ENCODE measurements around the gene ATG10.
"Not testable (repeated sequence)": the region's sequence is repeated elsewhere in the genome, so short reads cannot be mapped to it uniquely, and the experiment has no call there.

The ATG10 gene

DNA sequence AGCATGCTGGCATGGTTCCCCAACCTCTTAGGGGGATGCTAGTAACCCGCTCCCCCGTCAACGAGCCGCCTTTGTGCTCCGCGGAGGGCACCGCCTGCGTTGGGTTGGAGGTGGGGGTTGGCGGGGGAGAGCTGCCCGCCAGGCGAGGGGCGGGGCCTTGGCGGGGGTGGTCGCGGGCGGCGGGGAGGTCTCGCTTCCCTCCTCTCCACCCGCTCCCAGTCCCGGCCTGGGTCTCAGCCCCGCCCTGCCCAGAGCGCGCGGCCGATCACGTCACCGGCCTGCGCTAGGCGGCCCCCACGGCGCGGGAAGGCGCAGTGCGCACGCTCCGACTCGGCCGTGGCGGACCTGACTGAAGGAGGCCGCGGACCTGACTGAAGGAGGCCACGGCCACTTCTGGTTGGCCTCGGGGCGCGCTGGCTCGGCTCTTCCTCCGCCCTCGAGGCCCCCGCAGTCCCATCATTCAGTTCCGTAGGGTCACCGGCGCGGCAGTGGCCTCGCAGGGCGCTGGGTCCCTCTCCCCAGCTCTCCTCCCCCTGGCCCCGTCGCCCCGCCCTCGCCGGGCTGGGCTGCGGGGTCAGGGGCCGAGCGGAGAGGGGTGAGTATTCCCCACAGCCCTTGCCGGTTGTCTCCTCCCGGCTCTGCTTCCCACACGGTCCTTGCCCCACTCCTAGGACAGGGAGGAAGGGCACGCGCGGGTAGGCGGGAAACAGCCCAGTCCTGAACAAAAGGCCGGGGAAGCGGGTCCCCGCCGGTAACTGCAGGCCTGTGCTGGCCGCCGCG is at the start of gene ATG10:
Gene ATG10 (plus strand): TSS at position 312 of the 780 bp plus-strand sequence. CDS start 15,548 bp downstream, outside the sequence.
- DNase-seq: peak; percentile 76 to 86

DNA sequence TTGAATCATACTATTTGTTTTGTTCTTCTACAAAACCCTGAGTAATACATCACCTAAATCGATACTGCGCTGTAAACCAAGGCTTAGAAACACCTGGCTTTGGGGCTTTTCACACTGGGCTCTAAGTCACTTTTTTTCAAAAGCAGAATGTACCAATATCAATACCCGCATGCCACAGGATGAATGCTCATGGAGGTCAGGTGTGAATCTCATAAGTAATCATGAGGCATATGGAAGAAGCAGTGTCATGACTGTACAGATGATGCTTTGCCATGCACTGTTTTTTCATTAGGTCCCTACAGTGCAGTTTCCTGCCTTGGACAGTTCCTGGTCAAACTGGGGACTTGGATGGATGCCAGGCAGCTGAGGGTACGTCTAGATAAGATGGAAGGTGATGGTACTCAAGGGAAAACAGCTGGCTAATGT is 49.0 kb upstream of the ATG10 start:
- DNase-seq: no peak

DNA sequence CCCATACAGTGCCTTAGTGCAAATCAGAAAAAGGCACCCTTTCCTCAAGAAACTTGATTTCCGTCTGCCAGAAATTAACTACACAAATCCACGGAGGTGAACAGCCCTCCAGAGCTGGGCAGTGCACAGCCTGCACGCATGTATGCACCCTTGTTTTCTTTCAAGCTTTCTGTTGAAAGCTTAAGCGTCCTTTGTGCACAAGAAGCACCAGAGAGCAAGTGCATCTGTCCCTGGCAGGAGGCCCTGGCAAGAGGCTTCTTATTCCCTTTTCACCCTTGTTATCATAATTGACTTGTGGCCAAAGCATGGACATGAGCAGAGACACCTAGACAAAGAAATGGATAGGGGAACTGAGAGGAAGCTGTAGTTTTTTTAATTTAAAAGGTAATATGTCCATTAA is 47.4 kb upstream of the ATG10 start:
- no peak for DNase-seq

DNA sequence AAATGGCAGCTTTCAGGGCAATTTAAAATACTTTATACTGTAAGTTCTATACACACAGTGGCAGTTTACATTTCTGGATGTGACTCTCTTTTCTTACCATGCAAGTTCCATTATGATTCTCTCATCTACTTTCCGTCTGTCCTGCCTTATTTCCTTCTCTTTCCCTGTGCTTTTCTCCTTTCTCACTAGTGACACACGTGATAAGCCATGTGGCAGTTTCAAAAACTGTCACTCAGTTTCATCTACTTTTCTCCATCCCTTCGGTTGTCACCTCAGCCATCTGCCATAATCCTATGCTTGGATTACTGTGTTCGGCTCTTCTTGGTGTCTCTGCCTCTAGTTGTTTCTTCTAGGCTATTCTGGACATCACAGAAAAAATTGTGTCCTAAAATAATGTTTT is 46.8 kb upstream of the ATG10 start:
- no peak for DNase-seq

DNA sequence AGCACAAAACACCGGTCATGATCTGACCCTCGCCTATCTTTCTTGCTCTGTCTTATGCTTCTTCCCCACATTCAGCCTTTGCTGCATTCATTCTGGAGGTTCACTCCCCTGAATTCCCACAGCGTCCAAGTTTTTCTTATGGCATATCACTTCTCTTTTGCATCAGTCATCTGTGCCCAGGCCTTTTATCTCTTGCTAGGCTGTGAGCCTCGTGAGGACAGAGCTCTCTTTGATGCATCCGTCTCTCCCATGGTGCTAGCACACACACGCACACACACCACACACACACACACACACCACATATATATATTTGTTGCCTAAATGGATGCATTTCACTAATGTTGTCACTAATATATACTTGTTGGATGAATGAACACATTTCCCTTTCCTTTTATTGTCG is 45.8 kb upstream of the ATG10 start:
- no peak for DNase-seq

DNA sequence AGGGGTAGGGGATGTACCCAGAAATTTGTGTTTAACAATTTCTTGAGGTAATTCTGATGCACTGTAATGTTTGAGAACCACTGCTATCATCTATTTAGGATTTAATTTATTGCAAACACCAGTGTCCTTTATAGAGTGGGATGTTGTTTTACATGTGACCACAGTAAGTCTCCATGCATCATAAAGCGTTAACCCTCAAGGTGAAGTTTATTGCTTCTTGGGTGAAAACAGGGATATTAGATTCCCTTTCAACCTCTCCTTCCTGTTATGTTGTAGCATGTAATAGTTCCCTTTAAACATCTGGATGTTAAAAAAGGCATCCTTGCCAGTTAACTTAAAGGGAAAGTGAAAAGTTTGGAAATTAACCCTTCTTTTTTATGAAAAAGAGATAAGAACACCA is 35.8 kb upstream of the ATG10 start:
- no peak for DNase-seq

DNA sequence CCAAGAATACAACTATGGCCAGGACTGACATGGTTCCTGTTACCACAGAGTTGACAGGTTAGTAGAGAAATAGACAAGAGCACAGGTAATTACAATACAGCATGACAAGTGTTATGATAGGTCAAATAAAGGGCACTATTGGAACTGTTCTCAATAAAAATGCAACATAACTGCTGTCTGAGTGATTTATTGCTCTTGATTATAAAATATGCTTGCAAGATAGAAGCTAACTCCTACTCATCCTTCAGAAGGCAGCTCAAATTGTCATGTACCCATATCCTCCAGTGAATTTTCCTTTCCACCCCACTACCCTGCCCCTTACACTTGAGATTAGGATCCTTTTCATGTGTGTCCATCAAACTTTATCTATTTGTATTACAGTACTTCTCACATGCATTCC is 35.1 kb upstream of the ATG10 start:
- no peak for DNase-seq

DNA sequence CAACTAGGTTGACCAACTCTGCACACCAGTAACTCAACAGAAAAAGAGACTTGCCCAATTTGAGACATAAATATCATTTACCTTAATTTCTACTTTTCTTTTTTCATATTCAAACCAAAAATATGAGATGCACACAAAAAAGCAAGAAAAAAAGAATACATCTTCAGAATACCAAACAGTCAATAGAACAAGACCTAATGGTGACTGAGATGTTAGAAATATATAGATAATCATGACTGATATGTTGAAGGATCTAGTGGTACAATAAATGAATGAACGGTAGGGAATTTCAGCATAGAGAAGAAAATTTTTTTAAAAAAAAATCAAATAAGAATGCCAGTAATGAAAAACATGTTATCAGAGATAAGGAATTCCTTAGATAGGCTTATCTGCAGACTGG is 29.1 kb upstream of the ATG10 start:
- no peak for DNase-seq

DNA sequence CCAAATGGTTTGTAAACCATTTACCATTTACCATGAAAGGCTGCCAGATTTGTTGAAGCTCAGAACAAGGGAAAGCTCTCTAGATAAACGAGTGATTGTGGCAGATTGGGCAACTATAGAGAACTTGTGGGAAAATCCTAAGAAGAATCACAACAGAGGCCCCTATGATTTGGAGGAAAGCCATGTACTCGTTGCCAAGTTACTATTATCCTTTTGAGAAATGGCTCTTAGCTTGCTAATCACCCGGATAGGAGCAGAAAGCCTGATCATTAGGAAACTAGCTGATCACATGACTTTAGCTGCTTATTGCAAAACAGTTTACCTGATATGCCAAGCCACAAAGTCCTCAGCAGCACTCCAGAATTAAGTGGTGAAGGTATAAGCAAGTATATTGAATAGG is 23.5 kb upstream of the ATG10 start:
- DNase-seq: no peak

DNA sequence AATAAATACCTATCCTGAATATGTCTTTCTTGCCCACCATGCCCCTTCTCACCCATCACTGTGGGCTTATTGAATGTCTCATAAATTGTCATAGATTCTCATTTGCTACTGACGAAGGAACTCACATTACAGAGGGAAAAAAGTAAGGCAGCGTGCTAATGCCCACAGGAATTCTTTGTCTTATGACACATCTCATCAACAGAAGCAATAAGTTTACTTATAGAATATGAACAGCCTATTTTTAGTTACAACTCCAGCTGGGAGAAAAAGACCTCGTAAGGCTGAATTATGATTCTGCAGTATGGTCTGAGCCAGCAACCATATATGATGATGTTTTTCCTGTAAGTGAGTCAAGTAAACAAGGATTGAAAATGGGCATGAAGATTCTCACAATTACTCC is 22.4 kb upstream of the ATG10 start:
- no peak for DNase-seq

DNA sequence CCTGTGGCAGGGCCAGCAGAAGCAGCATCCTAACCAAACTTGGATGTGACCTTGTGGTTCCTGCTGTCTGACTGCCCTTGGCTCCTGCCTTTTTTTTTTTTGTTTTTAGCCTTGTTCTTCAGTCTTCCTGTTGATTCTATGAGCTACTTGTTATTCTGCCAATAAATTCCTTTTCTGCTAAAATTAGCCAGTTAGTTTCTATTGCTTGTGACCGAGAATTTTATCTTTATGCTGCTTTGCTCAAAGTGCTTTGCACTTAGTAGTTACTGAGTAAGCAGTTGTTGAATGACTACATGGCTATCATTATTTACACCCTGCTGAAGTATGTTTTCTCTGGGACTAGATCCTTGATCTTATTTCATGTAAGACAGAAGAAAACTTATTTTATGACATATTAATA is 20.8 kb upstream of the ATG10 start:
- no peak for DNase-seq

DNA sequence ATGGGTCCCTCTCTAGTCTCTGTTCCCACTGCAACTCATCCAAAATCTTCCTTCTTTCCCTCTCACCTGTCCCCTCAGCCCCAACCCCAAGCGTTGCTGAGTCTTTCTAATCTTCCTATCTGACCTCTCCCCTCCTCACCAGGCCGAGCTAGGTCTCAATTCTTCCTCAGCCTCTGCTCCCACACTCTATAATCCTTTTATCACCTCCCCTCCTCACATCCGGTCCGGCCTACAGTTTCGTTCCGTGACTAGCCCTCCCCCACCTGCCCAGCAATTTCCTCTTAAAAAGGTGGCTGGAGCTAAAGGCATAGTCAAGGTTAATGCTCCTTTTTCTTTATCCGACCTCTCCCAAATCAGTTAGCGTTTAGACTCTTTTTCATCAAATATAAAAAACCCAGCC is 17.0 kb upstream of the ATG10 start:
- DNase-seq: not testable (repeated sequence)

DNA sequence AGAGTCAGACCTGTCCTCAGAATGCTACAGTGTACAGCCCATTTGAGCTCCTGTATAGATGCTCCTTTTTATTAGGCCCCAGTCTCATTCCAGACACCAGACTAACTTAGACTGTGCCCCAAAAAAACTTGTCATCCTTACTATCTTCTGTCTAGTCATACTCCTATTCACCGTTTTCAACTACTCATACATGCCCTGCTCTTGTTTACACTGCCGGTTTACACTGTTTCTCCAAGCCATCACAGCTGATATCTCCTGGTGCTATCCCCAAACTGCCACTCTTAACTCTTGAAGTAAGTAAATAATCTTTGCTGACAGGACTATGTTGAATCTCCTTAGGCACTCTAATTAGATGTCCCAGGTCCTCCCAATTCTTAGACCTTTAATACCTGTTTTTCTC is 13.7 kb upstream of the ATG10 start:
- DNase-seq: not testable (repeated sequence)

DNA sequence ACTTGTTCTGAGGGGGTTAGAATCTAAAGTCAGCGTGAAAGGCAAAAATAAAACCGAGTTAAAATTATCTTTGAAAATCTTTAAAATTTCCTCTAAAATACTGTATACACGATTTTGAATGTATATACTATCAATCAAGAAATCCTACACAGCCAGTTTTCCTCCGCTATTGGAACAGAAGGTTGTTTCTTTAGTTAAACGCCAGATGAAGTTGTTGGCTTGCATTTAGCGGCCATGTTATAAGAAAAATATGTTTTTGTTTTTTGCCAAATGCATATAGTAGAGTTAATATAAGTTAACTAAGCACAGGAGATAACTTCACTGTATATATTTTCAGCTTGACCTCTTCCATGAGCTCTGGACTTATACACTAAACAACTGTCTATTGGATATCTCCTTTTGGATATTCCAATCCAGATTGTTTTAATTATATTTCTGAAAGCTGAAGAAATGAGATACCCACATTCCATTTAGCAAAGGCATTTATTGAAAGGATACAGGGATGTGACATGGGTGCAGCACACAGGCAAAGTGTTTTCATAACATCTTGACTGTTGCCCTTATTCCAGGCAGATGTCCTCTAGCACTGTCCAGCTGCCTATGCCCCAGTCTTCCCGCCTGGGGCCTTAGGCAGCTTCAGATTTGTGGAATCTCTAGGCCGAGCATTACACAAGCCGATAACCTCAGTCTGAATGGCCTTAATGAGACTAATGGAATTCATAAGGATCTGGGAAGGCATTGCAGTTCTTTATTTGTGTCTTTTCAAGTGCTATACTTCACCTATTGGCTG is 10.0 kb upstream of the ATG10 start:
- DNase-seq: no peak

DNA sequence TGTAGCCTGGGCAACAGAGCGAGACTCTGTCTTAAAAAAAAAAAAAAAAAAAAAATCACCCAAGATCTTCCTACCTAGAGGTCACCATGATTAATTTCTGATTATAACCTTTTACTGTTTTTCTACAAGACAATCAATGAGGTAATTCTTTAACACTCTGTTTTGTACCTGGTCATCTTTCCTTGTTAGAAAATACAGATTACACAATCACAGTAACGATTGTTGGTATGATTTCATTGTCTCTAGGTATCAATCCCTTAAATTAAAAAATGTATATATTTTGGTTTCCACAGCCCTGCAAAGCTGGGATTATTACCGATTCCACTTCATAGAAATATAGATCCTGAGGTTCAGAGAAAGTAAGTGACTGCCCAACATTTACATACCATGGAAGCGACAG is 8.3 kb upstream of the ATG10 start:
- DNase-seq: no peak

DNA sequence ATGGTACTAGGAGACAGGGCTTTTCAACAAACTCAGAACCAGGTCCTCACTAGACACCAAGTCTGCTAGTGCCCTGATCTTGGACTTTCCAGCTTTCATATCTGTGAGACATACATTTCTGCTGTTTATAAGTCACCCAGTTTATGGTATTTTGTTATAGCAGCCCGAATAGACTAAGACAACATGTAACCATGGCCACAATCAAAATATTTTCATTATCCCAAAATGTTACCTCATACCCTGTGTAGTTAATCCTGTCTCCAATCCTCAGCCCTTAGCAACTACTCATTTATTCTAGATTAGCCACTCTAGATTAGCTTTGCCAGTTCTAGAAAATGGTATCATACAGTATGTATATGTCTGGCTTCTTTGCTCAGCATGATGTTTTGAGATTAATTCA is 6.3 kb upstream of the ATG10 start:
- no peak for DNase-seq

DNA sequence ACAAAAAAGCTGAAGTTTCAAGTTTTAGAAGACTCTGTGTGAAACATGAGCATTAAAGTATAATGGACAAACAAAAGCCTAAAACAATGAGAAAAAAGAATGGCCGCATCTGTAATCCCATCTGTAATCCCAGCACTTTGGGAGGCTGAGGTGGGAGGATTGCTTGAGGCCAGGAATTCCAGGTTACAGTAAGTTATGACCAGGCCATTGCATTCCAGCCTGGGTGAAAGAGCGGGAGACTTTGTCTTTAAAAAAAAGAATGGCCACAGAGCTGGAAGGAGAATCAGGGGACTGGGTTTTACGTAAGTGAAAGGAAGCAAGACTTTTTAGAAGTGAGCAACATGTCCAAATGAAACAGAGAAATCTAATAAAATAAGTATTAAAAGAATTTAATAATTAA is 2.6 kb upstream of the ATG10 start:
- DNase-seq: no peak

DNA sequence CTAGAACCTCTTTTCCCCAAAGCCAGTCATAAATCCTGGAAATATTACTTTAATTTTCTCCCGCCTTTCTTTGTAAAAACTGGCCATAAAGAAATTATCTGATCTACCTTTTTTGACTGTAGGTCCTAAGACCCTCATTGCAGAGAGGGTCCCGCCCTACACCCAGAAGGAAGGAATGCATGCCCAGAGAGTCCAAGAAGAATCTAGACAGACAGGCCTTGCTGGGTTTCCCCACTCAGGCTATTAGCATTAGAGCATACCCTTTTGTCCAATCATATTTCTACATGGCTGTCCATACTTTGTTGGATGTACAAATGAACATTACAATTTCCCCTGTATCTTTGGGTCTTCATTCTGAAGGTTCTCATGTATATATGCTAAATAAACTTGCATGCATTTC is 1.9 kb upstream of the ATG10 start:
- no peak for DNase-seq

DNA sequence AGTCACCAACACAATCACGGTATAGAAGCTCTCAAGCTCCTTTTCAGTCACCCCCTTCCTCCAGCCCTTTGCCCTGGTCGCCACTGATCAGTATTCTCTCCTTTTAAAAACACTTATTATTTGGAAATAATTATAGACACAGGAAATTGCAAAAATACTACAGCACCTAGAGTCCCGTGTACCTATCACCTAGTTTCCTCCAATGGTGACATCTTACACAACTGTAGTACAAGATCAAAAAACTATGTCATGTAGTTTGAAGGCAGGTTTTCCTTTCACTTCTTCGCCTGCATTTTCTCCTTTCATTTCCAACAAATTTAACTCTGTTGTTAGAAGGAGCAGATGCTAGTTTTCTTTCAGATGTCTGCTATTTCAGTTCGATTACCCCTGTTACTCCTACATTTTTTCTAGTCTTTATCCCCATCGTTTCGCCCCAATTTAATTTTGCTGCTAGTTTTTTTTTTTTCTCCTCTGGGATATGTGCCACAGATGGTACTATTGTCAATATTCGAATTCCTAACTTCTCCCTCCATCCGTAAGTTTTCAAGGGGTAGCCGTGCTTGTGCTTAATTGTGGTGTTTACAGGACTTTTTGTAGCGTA is 612 bp upstream of the ATG10 start:
- DNase-seq: no peak

DNA sequence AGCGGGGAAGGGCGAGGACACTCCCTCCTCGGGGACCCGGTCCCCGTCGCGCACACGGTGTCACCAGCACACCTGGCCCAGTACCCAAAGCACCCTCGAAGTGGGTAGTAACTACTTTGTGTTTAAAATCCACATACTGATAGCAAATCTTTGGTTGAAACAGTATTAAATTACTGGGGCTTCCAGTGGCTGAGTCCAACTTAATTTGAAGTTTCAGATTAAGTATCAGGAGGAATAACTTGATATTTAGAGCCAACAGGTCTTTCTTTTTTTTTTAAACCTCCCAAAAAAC is 615 bp downstream of the ATG10 start:
- DNase-seq: no peak

DNA sequence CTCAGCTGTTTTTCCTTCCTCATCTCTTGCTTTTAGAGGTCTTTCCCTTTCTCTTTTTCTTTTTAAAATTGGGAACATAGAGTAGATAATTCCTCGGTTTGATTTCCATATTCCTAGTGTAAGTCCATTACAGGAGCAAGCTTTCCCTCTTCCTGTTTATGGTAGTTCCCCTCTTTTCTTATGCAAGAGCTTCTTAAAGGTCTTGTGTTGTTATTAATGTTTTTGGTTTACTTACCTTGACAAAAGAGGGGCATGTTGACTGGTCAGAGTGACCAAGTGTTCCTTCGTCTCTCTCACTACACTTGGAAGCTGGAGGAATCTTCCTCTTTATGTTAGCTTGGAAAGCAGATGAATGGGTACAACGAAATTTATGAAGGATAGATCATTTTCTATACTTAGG is 8.3 kb downstream of the ATG10 start:
- DNase-seq: no peak

DNA sequence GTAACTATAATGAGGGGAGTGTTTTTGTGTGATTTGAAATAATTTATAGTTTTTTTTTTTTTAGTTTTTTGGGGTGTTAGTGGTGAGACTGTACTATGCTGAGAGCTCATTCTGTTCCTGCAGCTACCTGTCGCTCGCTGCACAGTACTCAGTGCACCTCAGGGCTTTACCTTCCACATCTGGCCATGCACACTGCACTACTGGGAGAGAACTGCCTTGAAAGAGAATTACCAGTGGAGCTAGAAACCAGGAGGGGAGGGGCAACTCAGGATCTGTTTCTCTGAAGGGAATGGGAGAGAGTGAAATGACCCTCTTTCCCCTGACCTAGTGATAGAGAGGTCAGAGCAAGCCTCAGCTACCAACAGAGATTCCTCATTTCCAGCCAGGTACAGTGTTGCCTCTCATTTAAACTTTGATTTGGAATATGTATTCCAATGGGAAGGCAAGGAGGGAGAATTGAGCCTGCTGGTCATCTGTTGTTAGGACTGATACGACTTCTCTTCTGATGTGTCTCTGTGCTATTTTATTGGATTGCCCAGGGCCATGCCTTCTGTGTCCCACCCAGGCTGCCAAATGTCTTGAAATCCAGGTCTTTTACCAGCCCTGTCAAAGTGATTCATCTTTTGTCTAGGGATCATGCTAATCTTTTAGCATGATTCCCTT is 8.9 kb downstream of the ATG10 start:
- no peak for DNase-seq

DNA sequence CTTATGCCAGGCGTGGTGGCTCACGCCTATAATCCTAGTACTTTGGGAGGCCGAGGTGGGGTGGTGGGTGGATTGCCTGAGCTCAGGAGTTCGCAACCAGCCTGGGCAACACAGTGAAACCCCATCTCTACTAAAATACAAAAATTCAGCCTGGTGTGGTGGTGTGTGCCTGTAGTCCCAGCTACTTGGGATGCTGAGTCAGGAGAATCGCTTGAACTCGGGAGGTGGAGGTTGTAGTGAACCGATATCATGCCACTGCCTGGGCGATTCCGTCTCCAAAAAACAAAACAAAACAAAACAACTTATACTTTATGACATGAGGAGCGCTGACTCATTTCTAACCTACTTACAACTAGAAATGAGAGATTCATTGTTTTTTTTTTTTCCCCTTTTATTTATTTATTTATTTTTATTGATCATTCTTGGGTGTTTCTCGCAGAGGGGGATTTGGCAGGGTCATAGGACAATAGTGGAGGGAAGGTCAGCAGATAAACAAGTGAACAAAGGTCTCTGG is 10.4 kb downstream of the ATG10 start:
- DNase-seq: not testable (repeated sequence)
